ENCODE data around the gene QSOX1.
A peak's percentile ranks its signal among the peaks of the same experiment; 100 is the strongest.

The QSOX1 gene

GRCh38 chr1:180182643-180183311 is 28.1 kb downstream of the QSOX1 start:
- no peak overlapping the region for H3K4me3 Mint-ChIP-seq
- no peaks in the 10 kb centered on the region for H3K4me1 Mint-ChIP-seq
- no peaks in the 10 kb centered on the region for H3K27me3 Mint-ChIP-seq
- peak; percentile 5 for DNase-seq
- CTCF ChIA-PET: no interaction called here
- no peak overlapping the region for H3K27ac Mint-ChIP-seq
- no peaks in the 10 kb centered on the region for H3K36me3 Mint-ChIP-seq
- H3K9me3 Mint-ChIP-seq: no peaks in the 10 kb centered on the region

- Mint-ChIP-seq H3K4me3 (no peak overlapping the region), H3K9me3 (no peaks in the 10 kb centered on the region), H3K27me3 (no peaks in the 10 kb centered on the region), H3K36me3 (no peaks in the 10 kb centered on the region), H3K27ac (no peak overlapping the region), H3K4me1 (no peaks in the 10 kb centered on the region)
- DNase-seq: peak; percentile 1
- CTCF ChIA-PET: no interaction called here
Measured at GRCh38 chr1:180183426-180183825, 28.8 kb downstream of the QSOX1 start.

- Mint-ChIP-seq H3K9me3 (no peaks in the 10 kb centered on the region), H3K4me3 (no peak overlapping the region), H3K36me3 (no peaks in the 10 kb centered on the region), H3K27me3 (no peaks in the 10 kb centered on the region), H3K4me1 (no peaks in the 10 kb centered on the region), H3K27ac (no peak overlapping the region)
- CTCF ChIA-PET: no interaction called here
- peak; percentile 4 for DNase-seq
Measured at GRCh38 chr1:180184041-180184440, 29.4 kb downstream of the QSOX1 start.

- no peak for DNase-seq
- no peaks in the 10 kb centered on the region for H3K27me3 Mint-ChIP-seq
- CTCF ChIA-PET: interaction anchor here (0.8 kb wide), 1 partner anchor 7 kb away, joined by 4 read pairs; no protein-coding TSS in a partner anchor
- H3K36me3 Mint-ChIP-seq: no peaks in the 10 kb centered on the region
- H3K4me1 Mint-ChIP-seq: no peaks in the 10 kb centered on the region
- no peak overlapping the region for H3K4me3 Mint-ChIP-seq
- no peaks in the 10 kb centered on the region for H3K9me3 Mint-ChIP-seq
- H3K27ac Mint-ChIP-seq: no peak overlapping the region
Measured at GRCh38 chr1:180185281-180185680, 30.6 kb downstream of the QSOX1 start.

- no peaks in the 10 kb centered on the region for H3K9me3 Mint-ChIP-seq
- H3K27ac Mint-ChIP-seq: no peak overlapping the region
- CTCF ChIA-PET: interaction anchor here (0.8 to 1.0 kb wide), 3 partner anchors 8 to 20 kb away, joined by 3 to 4 read pairs (median 4); no protein-coding TSS in a partner anchor
- no peak overlapping the region for H3K4me3 Mint-ChIP-seq
- no peaks in the 10 kb centered on the region for H3K4me1 Mint-ChIP-seq
- H3K27me3 Mint-ChIP-seq: no peaks in the 10 kb centered on the region
- DNase-seq: no peak
- no peaks in the 10 kb centered on the region for H3K36me3 Mint-ChIP-seq
Measured at GRCh38 chr1:180185971-180186645, 31.4 kb downstream of the QSOX1 start.

GRCh38 chr1:180186831-180187230 is 32.2 kb downstream of the QSOX1 start:
- no peaks in the 10 kb centered on the region for H3K36me3 Mint-ChIP-seq
- CTCF ChIA-PET: interaction anchor here (1.0 to 2.3 kb wide), 4 partner anchors 8 to 229 kb away, joined by 3 to 9 read pairs (median 6); no protein-coding TSS in a partner anchor
- H3K4me3 Mint-ChIP-seq: no peak overlapping the region
- no peaks in the 10 kb centered on the region for H3K27me3 Mint-ChIP-seq
- no peak for DNase-seq
- H3K9me3 Mint-ChIP-seq: no peaks in the 10 kb centered on the region
- H3K4me1 Mint-ChIP-seq: no peaks in the 10 kb centered on the region
- H3K27ac Mint-ChIP-seq: no peak overlapping the region

GRCh38 chr1:180187626-180188025 is 33.0 kb downstream of the QSOX1 start:
- DNase-seq: no peak
- no peak overlapping the region for H3K27ac Mint-ChIP-seq
- no peaks in the 10 kb centered on the region for H3K36me3 Mint-ChIP-seq
- no peaks in the 10 kb centered on the region for H3K9me3 Mint-ChIP-seq
- no peaks in the 10 kb centered on the region for H3K4me1 Mint-ChIP-seq
- CTCF ChIA-PET: interaction anchor here (1.1 to 2.3 kb wide), 6 partner anchors 8 to 228 kb away, joined by 3 to 9 read pairs (median 8); no protein-coding TSS in a partner anchor
- no peak overlapping the region for H3K4me3 Mint-ChIP-seq
- H3K27me3 Mint-ChIP-seq: no peaks in the 10 kb centered on the region

GRCh38 chr1:180188091-180188506 is 33.4 kb downstream of the QSOX1 start:
- CTCF ChIA-PET: interaction anchor here (0.6 to 2.3 kb wide), 9 partner anchors 9 to 295 kb away, joined by 3 to 9 read pairs (median 3); no protein-coding TSS in a partner anchor
- H3K4me3 Mint-ChIP-seq: no peak overlapping the region
- H3K4me1 Mint-ChIP-seq: no peaks in the 10 kb centered on the region
- no peaks in the 10 kb centered on the region for H3K9me3 Mint-ChIP-seq
- H3K27me3 Mint-ChIP-seq: no peaks in the 10 kb centered on the region
- no peaks in the 10 kb centered on the region for H3K36me3 Mint-ChIP-seq
- DNase-seq: peak; percentile 37
- H3K27ac Mint-ChIP-seq: no peak overlapping the region

- Mint-ChIP-seq H3K27ac (no peak overlapping the region), H3K27me3 (no peaks in the 10 kb centered on the region), H3K4me1 (no peaks in the 10 kb centered on the region), H3K36me3 (no peaks in the 10 kb centered on the region), H3K4me3 (no peak overlapping the region), H3K9me3 (no peaks in the 10 kb centered on the region)
- DNase-seq: no peak
- CTCF ChIA-PET: interaction anchor here (0.6 to 2.3 kb wide), 8 partner anchors 8 to 295 kb away, joined by 3 to 9 read pairs (median 4); no protein-coding TSS in a partner anchor
Measured at GRCh38 chr1:180188684-180189175, 34.1 kb downstream of the QSOX1 start.

GRCh38 chr1:180190091-180190490 is 35.4 kb downstream of the QSOX1 start:
- CTCF ChIA-PET: interaction anchor here (1.6 kb wide), 1 partner anchor 226 kb away, joined by 4 read pairs; no protein-coding TSS in a partner anchor
- Mint-ChIP-seq H3K27ac (no peak overlapping the region), H3K4me3 (no peak overlapping the region), H3K36me3 (no peaks in the 10 kb centered on the region), H3K9me3 (no peaks in the 10 kb centered on the region), H3K4me1 (no peaks in the 10 kb centered on the region), H3K27me3 (no peaks in the 10 kb centered on the region)
- DNase-seq: no peak

GRCh38 chr1:180192172-180192571 is 37.5 kb downstream of the QSOX1 start:
- H3K9me3 Mint-ChIP-seq: no peaks in the 10 kb centered on the region
- no peaks in the 10 kb centered on the region for H3K36me3 Mint-ChIP-seq
- CTCF ChIA-PET: interaction anchor here (1.9 kb wide), 1 partner anchor 12 kb away, joined by 7 read pairs; no protein-coding TSS in a partner anchor
- no peaks in the 10 kb centered on the region for H3K4me1 Mint-ChIP-seq
- H3K27ac Mint-ChIP-seq: no peak overlapping the region
- H3K4me3 Mint-ChIP-seq: no peak overlapping the region
- no peaks in the 10 kb centered on the region for H3K27me3 Mint-ChIP-seq
- no peak for DNase-seq

- H3K4me1 Mint-ChIP-seq: no peaks in the 10 kb centered on the region
- CTCF ChIA-PET: interaction anchor here (1.9 kb wide), 1 partner anchor 14 kb away, joined by 7 read pairs; no protein-coding TSS in a partner anchor
- H3K27ac Mint-ChIP-seq: no peak overlapping the region
- no peaks in the 10 kb centered on the region for H3K36me3 Mint-ChIP-seq
- H3K4me3 Mint-ChIP-seq: no peak overlapping the region
- H3K27me3 Mint-ChIP-seq: no peaks in the 10 kb centered on the region
- H3K9me3 Mint-ChIP-seq: no peaks in the 10 kb centered on the region
- no peak for DNase-seq
Measured at GRCh38 chr1:180193141-180194047, 38.7 kb downstream of the QSOX1 start.

GRCh38 chr1:180194048-180194425 is 39.4 kb downstream of the QSOX1 start:
- no peak for DNase-seq
- Mint-ChIP-seq H3K4me1 (no peaks in the 10 kb centered on the region), H3K27ac (no peak overlapping the region), H3K9me3 (no peaks in the 10 kb centered on the region), H3K27me3 (no peaks in the 10 kb centered on the region), H3K36me3 (no peaks in the 10 kb centered on the region), H3K4me3 (no peak overlapping the region)
- CTCF ChIA-PET: interaction anchor here (3.2 kb wide), 1 partner anchor 13 kb away, joined by 12 read pairs; no protein-coding TSS in a partner anchor
